ENCODE measurements around the gene FUT3. TPM values are rescaled to one million over a fixed set of nuclear protein-coding genes. Genes with fewer than 3 reads are reported as not detected.

The FUT3 gene
- polyA plus RNA-seq, 1 donor (not counting 4 experiments of a cell fraction or from before 2014, with no cell fraction given): 2.9 TPM

DNA sequence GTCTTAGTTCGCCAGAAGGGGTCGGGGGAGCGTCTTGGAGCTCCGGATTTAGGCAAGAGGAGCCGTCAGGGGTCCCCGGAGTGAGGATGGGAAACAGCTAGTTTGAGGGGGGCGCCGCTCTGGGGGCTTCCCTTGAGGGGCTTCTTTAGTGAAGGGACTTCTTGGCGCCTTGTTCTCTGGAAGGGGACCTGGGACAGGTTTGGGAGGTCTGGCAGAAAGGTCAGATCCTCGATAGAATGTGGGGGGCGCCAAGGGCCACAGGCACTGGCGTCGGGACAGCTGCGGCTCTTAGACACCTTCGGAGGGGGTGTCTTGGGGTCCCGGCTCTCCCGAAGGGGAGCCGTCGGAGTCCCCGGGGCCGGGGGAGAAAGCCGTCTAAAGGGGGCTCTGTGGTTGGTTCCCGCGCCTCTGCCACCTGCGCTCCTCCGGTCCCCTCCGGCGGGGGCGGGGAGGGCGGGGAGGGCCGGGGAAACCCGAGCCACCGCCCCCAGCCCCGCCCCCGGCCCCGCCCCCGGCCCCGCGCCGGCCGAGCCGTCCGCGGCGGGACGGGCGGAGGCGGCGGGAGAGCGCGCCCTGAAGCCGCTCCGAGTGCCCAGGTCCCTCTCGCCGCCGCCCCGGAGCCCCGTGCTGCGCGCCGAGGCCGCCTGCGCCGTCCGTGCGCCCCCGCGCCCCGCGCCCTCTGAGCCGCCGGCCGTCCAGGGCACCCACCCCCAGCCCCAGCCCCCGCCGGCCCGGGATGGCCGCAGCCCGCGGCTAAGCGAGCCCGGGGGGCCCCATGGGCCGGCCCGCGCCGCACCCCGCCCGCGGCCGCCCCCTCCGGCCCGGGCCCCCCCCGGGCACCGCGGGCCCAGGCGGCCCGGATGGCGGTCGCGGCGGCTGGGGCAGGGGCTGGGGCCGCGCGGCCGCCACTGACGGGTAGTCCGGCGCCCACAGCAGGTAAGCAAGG is 46.5 kb downstream of the FUT3 start, which contains the start of gene NRTN:
NRTN (plus strand) TSS at position 552 of the 946 bp plus-strand sequence. CDS start 19,099 bp downstream, outside the sequence.
- no peak within 1 kb of the TSS for H3K9ac ChIP-seq (ENCODE audit: control insufficient read depth, extremely low read depth, insufficient read depth, low read length)
- no peaks in the 10 kb centered on the region for H3K79me2 ChIP-seq (ENCODE audit: control insufficient read depth, insufficient read depth, low read length)
- H3K27me3 ChIP-seq (ENCODE audit: control insufficient read depth, extremely low read depth, insufficient read depth, low read length): peaks cover 37% of the 10 kb centered on the region
- no peaks in the 10 kb centered on the region for H3K9me1 ChIP-seq (ENCODE audit: control insufficient read depth, extremely low read depth, insufficient read depth, low read length)
- no peak within 1 kb of the TSS for H3K27ac ChIP-seq (ENCODE audit: control insufficient read depth, insufficient read depth, low read length)
- FAIRE-seq: no peak
- H3K4me1 ChIP-seq (ENCODE audit: control insufficient read depth, extremely low read depth, insufficient read depth, low read length): peaks cover 7% of the 10 kb centered on the region
- no peaks in the 10 kb centered on the region for H3K36me3 ChIP-seq (ENCODE audit: control insufficient read depth in 2 of 2, extremely low read depth in 1 of 2, insufficient read depth in 2 of 2, low read length in 2 of 2)
- dilution Hi-C loops (cut with MboI; ENCODE audit: extremely low pct_ligation_motif_present, low sequenced_read_pairs): no loop called here
- H4K20me1 ChIP-seq (ENCODE audit: control insufficient read depth, extremely low read depth, insufficient read depth, low read length): peaks cover 2% of the 10 kb centered on the region
- H2AFZ ChIP-seq (ENCODE audit: control insufficient read depth, low read length): no peak within 1 kb of the TSS
- peak within 1 kb of the TSS; percentile 85 for H3K4me2 ChIP-seq (ENCODE audit: control insufficient read depth, extremely low read depth, insufficient read depth, low read depth, low read length)
- TF ChIP-seq EZH2 (IDR thresholded peaks at IDR 0.05; ENCODE audit: low read length) (peak; percentile 82), CTCF (optimal IDR thresholded peaks at IDR 0.05 in 1 of 3, IDR thresholded peaks at IDR 0.05 in 1 of 3, conservative IDR thresholded peaks at IDR 0.05 in 1 of 3; ENCODE audit: extremely low read depth in 1 of 3, insufficient read depth in 2 of 3, low read length in 3 of 3) (no peak)
- H3K4me3 ChIP-seq (ENCODE audit: control insufficient read depth in 2 of 3, extremely low read depth in 1 of 3, insufficient read depth in 2 of 3, low read depth in 1 of 3, low read length in 3 of 3): peak within 1 kb of the TSS in 1 of 3 experiments; percentile 48
- DNase-seq (ENCODE audit: low read depth, low spot score): no peak
- no peaks in the 10 kb centered on the region for H3K9me3 ChIP-seq (ENCODE audit: control insufficient read depth, low read depth, low read length)

- Histone ChIP-seq H3K9me1 (ENCODE audit: control insufficient read depth, extremely low read depth, insufficient read depth, low read length) (no peaks in the 10 kb centered on the region), H3K9me3 (ENCODE audit: control insufficient read depth, low read depth, low read length) (no peaks in the 10 kb centered on the region), H3K9ac (ENCODE audit: control insufficient read depth, extremely low read depth, insufficient read depth, low read length) (peak overlapping the region; percentile 28), H4K20me1 (ENCODE audit: control insufficient read depth, extremely low read depth, insufficient read depth, low read length) (peaks cover 2% of the 10 kb centered on the region), H3K4me2 (ENCODE audit: control insufficient read depth, extremely low read depth, insufficient read depth, low read depth, low read length) (peak overlapping the region; percentile 85), H3K4me3 (ENCODE audit: control insufficient read depth in 2 of 3, extremely low read depth in 1 of 3, insufficient read depth in 2 of 3, low read depth in 1 of 3, low read length in 3 of 3) (peak overlapping the region; percentile 9 to 48 (median 46)), H3K27me3 (ENCODE audit: control insufficient read depth, extremely low read depth, insufficient read depth, low read length) (peaks cover 46% of the 10 kb centered on the region), H3K79me2 (ENCODE audit: control insufficient read depth, insufficient read depth, low read length) (no peaks in the 10 kb centered on the region), H3K27ac (ENCODE audit: control insufficient read depth, insufficient read depth, low read length) (no peak overlapping the region), H3K36me3 (ENCODE audit: control insufficient read depth in 2 of 2, extremely low read depth in 1 of 2, insufficient read depth in 2 of 2, low read length in 2 of 2) (no peaks in the 10 kb centered on the region), H2AFZ (ENCODE audit: control insufficient read depth, low read length) (peak overlapping the region; percentile 58), H3K4me1 (ENCODE audit: control insufficient read depth, extremely low read depth, insufficient read depth, low read length) (peaks cover 7% of the 10 kb centered on the region)
- DNase-seq (ENCODE audit: low read depth, low spot score) (no peak), FAIRE-seq (no peak)
- peak; percentile 90 to 98 (median 97) for TF ChIP-seq CTCF (optimal IDR thresholded peaks at IDR 0.05 in 1 of 3, IDR thresholded peaks at IDR 0.05 in 1 of 3, conservative IDR thresholded peaks at IDR 0.05 in 1 of 3; ENCODE audit: extremely low read depth in 1 of 3, insufficient read depth in 2 of 3, low read length in 3 of 3)
- no peak for TF ChIP-seq EZH2 (IDR thresholded peaks at IDR 0.05; ENCODE audit: low read length)
- dilution Hi-C loops (cut with MboI; ENCODE audit: extremely low pct_ligation_motif_present, low sequenced_read_pairs): no loop called here
Measured at GRCh38 chr19:5803752-5804515, 47.3 kb downstream of the FUT3 start.

Data from keratinocyte (primary cell).